ENCODE results near the gene UBE2E2. TPM values are rescaled to one million over a fixed set of nuclear protein-coding genes. Genes with fewer than 3 reads are reported as not detected.

Gene UBE2E2
- total and polyA plus RNA-seq, 2 donors (not counting 1 experiment from before 2014, with no cell fraction given) = 16.0 to 45.0 TPM

- H3K27me3 ChIP-seq (replicated peaks in 1 of 4; ENCODE audit: control extremely low read depth in 1 of 4, control insufficient read depth in 3 of 4, insufficient read depth in 4 of 4, low read length in 3 of 4) = no peaks in the 10 kb centered on the region
- no peak overlapping the region for H3K4me2 ChIP-seq (replicated peaks; ENCODE audit: low read depth, low read length, poor library complexity, severe bottlenecking)
- peaks cover 59% of the 10 kb centered on the region for H4K20me1 ChIP-seq (ENCODE audit: control insufficient read depth, insufficient read depth, low read length, poor library complexity, severe bottlenecking)
- no peaks in the 10 kb centered on the region for H3K27me3 Mint-ChIP-seq
- no peak overlapping the region for H2AFZ ChIP-seq (ENCODE audit: insufficient read depth, low read depth, low read length, poor library complexity, severe bottlenecking)
- POLR2A ChIA-PET = no interaction called here
- H3K79me2 ChIP-seq (ENCODE audit: control insufficient read depth, insufficient read depth, low read length) = peaks cover 97% of the 10 kb centered on the region
- H3K4me1 Mint-ChIP-seq = peaks cover 47% of the 10 kb centered on the region
- no peaks in the 10 kb centered on the region for H3K9me3 Mint-ChIP-seq (ENCODE audit: insufficient read depth)
- CTCF ChIA-PET = no interaction called here
- peaks cover 0 to 4% of the 10 kb centered on the region in 2 donors for H3K4me1 ChIP-seq (ENCODE audit: control insufficient read depth in 2 of 2, insufficient read depth in 2 of 2, low read length in 2 of 2)
- no CpG with 5 or more reads among the region's 2 CpGs for WGBS (ENCODE audit: insufficient coverage)
- H3K4me3 Mint-ChIP-seq = no peak overlapping the region
- no peak overlapping the region for H3K4me3 ChIP-seq (ENCODE audit: control extremely low read depth in 1 of 5, extremely low read depth in 1 of 5, insufficient read depth in 1 of 5, low read depth in 2 of 5, low read length in 4 of 5)
- no peak for DNase-seq
- H3K9ac ChIP-seq (ENCODE audit: low read length) = no peak overlapping the region
- H3K27ac Mint-ChIP-seq = no peak overlapping the region
- no peak for ATAC-seq (ENCODE audit: low read depth)
- peaks cover 0 to 3% (median 0%) of the 10 kb centered on the region in 3 donors for H3K9me3 ChIP-seq (ENCODE audit: control extremely low read depth in 1 of 3, control insufficient read depth in 2 of 3, insufficient read depth in 1 of 3, low read length in 2 of 3)
- no peaks in the 10 kb centered on the region for H3K36me3 ChIP-seq (replicated peaks in 1 of 2; ENCODE audit: control extremely low read depth in 1 of 2, control insufficient read depth in 1 of 2, extremely low read depth in 1 of 2, insufficient read depth in 2 of 2, low read length in 1 of 2)
- no peak overlapping the region for H3K27ac ChIP-seq (ENCODE audit: low read length in 2 of 2)
- intact Hi-C loops (cut with micrococcal nuclease) = no loop called here
- TF ChIP-seq CTCF (IDR thresholded peaks at IDR 0.05) (no peak), EZH2 (IDR thresholded peaks at IDR 0.05; ENCODE audit: borderline replicate concordance, insufficient read depth, low read depth, low read length, poor library complexity, severe bottlenecking) (no peak)
Observed at GRCh38 chr3:23244324-23245041, 41.4 kb downstream of the UBE2E2 start.

GRCh38 chr3:23246651-23247050, 43.5 kb downstream of the UBE2E2 start:
- TF ChIP-seq EZH2 (IDR thresholded peaks at IDR 0.05; ENCODE audit: borderline replicate concordance, insufficient read depth, low read depth, low read length, poor library complexity, severe bottlenecking) (no peak), CTCF (IDR thresholded peaks at IDR 0.05) (no peak)
- intact Hi-C loops (cut with micrococcal nuclease) = no loop called here
- no peak overlapping the region for H3K9ac ChIP-seq (ENCODE audit: low read length)
- H3K36me3 ChIP-seq (replicated peaks in 1 of 2; ENCODE audit: control extremely low read depth in 1 of 2, control insufficient read depth in 1 of 2, extremely low read depth in 1 of 2, insufficient read depth in 2 of 2, low read length in 1 of 2) = no peaks in the 10 kb centered on the region
- peaks cover 0 to 4% of the 10 kb centered on the region in 2 donors for H3K4me1 ChIP-seq (ENCODE audit: control insufficient read depth in 2 of 2, insufficient read depth in 2 of 2, low read length in 2 of 2)
- Mint-ChIP-seq H3K9me3 (ENCODE audit: insufficient read depth) (no peaks in the 10 kb centered on the region), H3K4me1 (peaks cover 47% of the 10 kb centered on the region), H3K27me3 (no peaks in the 10 kb centered on the region), H3K4me3 (no peak overlapping the region), H3K27ac (no peak overlapping the region)
- WGBS (ENCODE audit: insufficient coverage) = 100% methylated on average over 1 of the region's 3 CpGs
- no peak overlapping the region for H3K4me3 ChIP-seq (ENCODE audit: control extremely low read depth in 1 of 5, extremely low read depth in 1 of 5, insufficient read depth in 1 of 5, low read depth in 2 of 5, low read length in 4 of 5)
- no peak for DNase-seq
- H3K27me3 ChIP-seq (replicated peaks in 1 of 4; ENCODE audit: control extremely low read depth in 1 of 4, control insufficient read depth in 3 of 4, insufficient read depth in 4 of 4, low read length in 3 of 4) = no peaks in the 10 kb centered on the region
- H3K27ac ChIP-seq (ENCODE audit: low read length in 2 of 2) = no peak overlapping the region
- peaks cover 96% of the 10 kb centered on the region for H3K79me2 ChIP-seq (ENCODE audit: control insufficient read depth, insufficient read depth, low read length)
- H2AFZ ChIP-seq (ENCODE audit: insufficient read depth, low read depth, low read length, poor library complexity, severe bottlenecking) = no peak overlapping the region
- ATAC-seq (ENCODE audit: low read depth) = no peak
- ChIA-PET POLR2A (no interaction called here), CTCF (no interaction called here)
- peaks cover 0 to 3% (median 0%) of the 10 kb centered on the region in 3 donors for H3K9me3 ChIP-seq (ENCODE audit: control extremely low read depth in 1 of 3, control insufficient read depth in 2 of 3, insufficient read depth in 1 of 3, low read length in 2 of 3)
- H4K20me1 ChIP-seq (ENCODE audit: control insufficient read depth, insufficient read depth, low read length, poor library complexity, severe bottlenecking) = peaks cover 55% of the 10 kb centered on the region
- H3K4me2 ChIP-seq (replicated peaks; ENCODE audit: low read depth, low read length, poor library complexity, severe bottlenecking) = no peak overlapping the region

Data from B cell (primary cell).